ENCODE results near the gene OPRL1. TPM values are rescaled to one million over a fixed set of nuclear protein-coding genes. Genes with fewer than 3 reads are reported as not detected.

OPRL1 gene
- total RNA-seq, 1 experiment from 2014 or later, result 0.59 TPM

DNA sequence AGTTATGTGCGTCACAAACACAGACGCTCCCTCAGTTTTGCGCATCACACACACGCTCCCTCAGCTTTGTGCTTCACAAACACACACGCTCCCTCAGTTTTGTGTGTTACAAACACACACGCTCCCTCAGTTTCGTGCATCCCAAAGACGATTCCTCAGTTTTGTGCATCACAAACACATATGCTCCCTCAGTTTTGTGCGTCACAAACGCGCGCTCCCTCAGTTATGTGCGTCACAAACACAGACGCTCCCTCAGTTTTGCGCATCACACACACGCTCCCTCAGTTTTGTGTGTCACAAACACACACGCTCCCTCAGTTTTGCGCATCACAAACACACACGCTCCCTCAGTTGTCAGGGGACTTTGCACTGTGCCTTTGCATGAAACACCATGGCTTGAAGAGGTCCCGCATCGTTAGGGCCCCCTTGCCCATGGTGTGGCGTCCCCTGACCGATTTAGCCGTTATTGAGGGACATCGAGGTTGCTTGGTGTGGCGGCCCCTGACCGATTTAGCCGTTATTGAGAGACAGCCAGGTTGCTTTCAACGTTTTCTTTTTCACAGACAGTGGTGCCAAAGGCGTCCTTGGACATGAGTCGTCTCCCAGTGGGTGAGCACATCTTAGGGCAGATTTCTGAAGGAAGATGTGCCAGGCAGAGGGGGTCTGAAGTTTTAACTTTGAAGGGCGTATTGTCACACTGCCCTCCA is 56.3 kb downstream of the OPRL1 start:
- peaks cover 7% of the 10 kb centered on the region for H3K4me1 Mint-ChIP-seq (ENCODE audit: low read depth, unreplicated experiment)
- no peaks in the 10 kb centered on the region for H3K9me3 Mint-ChIP-seq (ENCODE audit: unreplicated experiment)
- BruUV-seq (replicated peaks), result no TSS peak
- CTCF ChIA-PET, result no interaction called here
- no peak overlapping the region for H3K27ac Mint-ChIP-seq (ENCODE audit: unreplicated experiment)
- no peaks in the 10 kb centered on the region for H3K36me3 Mint-ChIP-seq (ENCODE audit: insufficient read depth, unreplicated experiment)
- POLR2A ChIA-PET, result no interaction called here
- TF ChIP-seq, protein P1, sequence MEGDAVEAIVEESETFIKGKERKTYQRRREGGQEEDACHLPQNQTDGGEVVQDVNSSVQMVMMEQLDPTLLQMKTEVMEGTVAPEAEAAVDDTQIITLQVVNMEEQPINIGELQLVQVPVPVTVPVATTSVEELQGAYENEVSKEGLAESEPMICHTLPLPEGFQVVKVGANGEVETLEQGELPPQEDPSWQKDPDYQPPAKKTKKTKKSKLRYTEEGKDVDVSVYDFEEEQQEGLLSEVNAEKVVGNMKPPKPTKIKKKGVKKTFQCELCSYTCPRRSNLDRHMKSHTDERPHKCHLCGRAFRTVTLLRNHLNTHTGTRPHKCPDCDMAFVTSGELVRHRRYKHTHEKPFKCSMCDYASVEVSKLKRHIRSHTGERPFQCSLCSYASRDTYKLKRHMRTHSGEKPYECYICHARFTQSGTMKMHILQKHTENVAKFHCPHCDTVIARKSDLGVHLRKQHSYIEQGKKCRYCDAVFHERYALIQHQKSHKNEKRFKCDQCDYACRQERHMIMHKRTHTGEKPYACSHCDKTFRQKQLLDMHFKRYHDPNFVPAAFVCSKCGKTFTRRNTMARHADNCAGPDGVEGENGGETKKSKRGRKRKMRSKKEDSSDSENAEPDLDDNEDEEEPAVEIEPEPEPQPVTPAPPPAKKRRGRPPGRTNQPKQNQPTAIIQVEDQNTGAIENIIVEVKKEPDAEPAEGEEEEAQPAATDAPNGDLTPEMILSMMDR (IDR thresholded peaks at IDR 0.05; ENCODE audit: insufficient read depth in 1 of 2, low read depth in 1 of 2, low read length in 1 of 2, severe bottlenecking in 1 of 2, unreplicated experiment in 1 of 2), result no peak
- Histone ChIP-seq H3K4me3 (ENCODE audit: low read depth, low read length) (no peak overlapping the region), H3K27me3 (replicated peaks; ENCODE audit: control insufficient read depth, insufficient read depth, low read length) (no peaks in the 10 kb centered on the region), H3K36me3 (ENCODE audit: control insufficient read depth, insufficient read depth, low read length) (no peaks in the 10 kb centered on the region), H3K9me3 (no peaks in the 10 kb centered on the region; the same call in 1 of the 2 replicates), H3K4me1 (no peaks in the 10 kb centered on the region)
- intact Hi-C loops (cut with micrococcal nuclease; ENCODE audit: unreplicated experiment), result no loop called here
- H3K4me3 Mint-ChIP-seq (ENCODE audit: unreplicated experiment), result no peak overlapping the region
- H3K27me3 Mint-ChIP-seq (ENCODE audit: insufficient read depth, unreplicated experiment), result peaks cover 14% of the 10 kb centered on the region
- peak in 1 of 2 experiments; percentile 30 for DNase-seq

DNA sequence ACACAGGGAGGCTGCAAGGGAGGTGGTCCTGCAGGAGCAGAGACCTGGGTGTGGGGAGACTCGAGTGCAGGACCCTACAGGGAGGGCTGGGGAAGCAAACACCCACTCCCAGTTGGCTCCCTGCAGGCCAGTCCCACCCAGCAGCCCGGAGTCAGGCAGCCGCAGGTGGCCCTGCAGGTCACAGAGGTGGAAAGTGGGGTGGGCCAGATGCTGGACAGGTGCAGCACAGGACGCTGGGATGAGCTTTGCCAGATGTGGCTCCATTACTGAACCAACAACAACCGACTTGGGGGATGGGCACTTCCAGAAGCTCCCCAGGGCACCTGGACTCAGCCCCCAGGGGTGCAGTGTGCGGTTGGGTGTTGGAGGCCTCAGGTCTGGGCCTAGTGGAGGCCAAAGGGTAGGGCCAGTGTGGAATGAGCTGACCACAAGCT is 57.7 kb downstream of the OPRL1 start:
- peaks cover 17% of the 10 kb centered on the region for H3K27me3 Mint-ChIP-seq (ENCODE audit: insufficient read depth, unreplicated experiment)
- Histone ChIP-seq H3K36me3 (ENCODE audit: control insufficient read depth, insufficient read depth, low read length) (no peaks in the 10 kb centered on the region), H3K9me3 (no peaks in the 10 kb centered on the region; the same call in 1 of the 2 replicates), H3K4me3 (ENCODE audit: low read depth, low read length) (no peak overlapping the region), H3K4me1 (no peaks in the 10 kb centered on the region), H3K27me3 (replicated peaks; ENCODE audit: control insufficient read depth, insufficient read depth, low read length) (no peaks in the 10 kb centered on the region)
- H3K4me1 Mint-ChIP-seq (ENCODE audit: low read depth, unreplicated experiment), result peaks cover 7% of the 10 kb centered on the region
- H3K27ac Mint-ChIP-seq (ENCODE audit: unreplicated experiment), result no peak overlapping the region
- ChIA-PET POLR2A (no interaction called here), CTCF (interaction anchor here (0.6 to 1.2 kb wide), 2 partner anchors 17 to 54 kb away, joined by 3 to 4 read pairs; no protein-coding TSS in a partner anchor)
- BruUV-seq (replicated peaks), result no TSS peak
- DNase-seq, result peak in 1 of 2 experiments; percentile 46
- H3K36me3 Mint-ChIP-seq (ENCODE audit: insufficient read depth, unreplicated experiment), result no peaks in the 10 kb centered on the region
- H3K9me3 Mint-ChIP-seq (ENCODE audit: unreplicated experiment), result no peaks in the 10 kb centered on the region
- intact Hi-C loops (cut with micrococcal nuclease; ENCODE audit: unreplicated experiment), result no loop called here
- H3K4me3 Mint-ChIP-seq (ENCODE audit: unreplicated experiment), result no peak overlapping the region
- TF ChIP-seq, protein P1 (IDR thresholded peaks at IDR 0.05; ENCODE audit: insufficient read depth in 1 of 2, low read depth in 1 of 2, low read length in 1 of 2, severe bottlenecking in 1 of 2, unreplicated experiment in 1 of 2), result no peak

DNA sequence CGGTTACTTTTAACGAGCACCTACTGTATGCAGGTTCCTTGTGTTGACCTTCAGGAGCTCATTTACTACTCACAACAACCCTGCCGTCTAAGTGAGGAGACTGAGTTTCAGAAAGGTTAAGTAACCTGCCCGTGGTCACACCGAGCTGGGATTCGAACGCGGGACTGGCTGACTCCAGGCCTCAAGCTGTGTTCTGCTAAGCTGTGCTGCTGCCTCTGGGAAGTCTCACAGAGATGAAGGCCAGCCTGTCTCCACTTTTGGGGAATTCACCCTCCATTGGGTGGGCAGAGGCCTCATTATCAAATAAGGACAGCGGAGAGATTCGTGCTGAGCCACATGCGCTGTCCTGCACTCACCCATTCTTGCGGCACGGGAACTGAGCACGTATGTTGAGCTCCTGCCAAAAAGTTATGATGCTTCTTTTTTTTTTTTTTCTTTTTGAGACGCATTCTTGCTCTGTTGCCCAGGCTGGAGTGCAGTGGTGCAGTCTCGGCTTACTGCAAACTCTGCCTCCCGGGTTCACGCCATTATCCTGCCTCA is 58.5 kb downstream of the OPRL1 start:
- CTCF ChIA-PET, result interaction anchor here (1.2 kb wide), 1 partner anchor 55 kb away, joined by 3 read pairs; no protein-coding TSS in a partner anchor

More for the DNA sequence above, 58.5 kb downstream of the OPRL1 start:
- no peaks in the 10 kb centered on the region; the same call in 1 of the 2 replicates for H3K27me3 ChIP-seq (replicated peaks; ENCODE audit: control insufficient read depth, insufficient read depth, low read length)
- BruUV-seq (replicated peaks), result no TSS peak
- H3K4me3 ChIP-seq (ENCODE audit: low read depth, low read length), result no peak overlapping the region
- no peaks in the 10 kb centered on the region for H3K4me1 ChIP-seq
- H3K27me3 Mint-ChIP-seq (ENCODE audit: insufficient read depth, unreplicated experiment), result peaks cover 22% of the 10 kb centered on the region
- peaks cover 7% of the 10 kb centered on the region for H3K4me1 Mint-ChIP-seq (ENCODE audit: low read depth, unreplicated experiment)
- H3K27ac Mint-ChIP-seq (ENCODE audit: unreplicated experiment), result no peak overlapping the region
- no peaks in the 10 kb centered on the region; the same call in 1 of the 2 replicates for H3K9me3 ChIP-seq
- POLR2A ChIA-PET, result no interaction called here
- intact Hi-C loops (cut with micrococcal nuclease; ENCODE audit: unreplicated experiment), result no loop called here
- TF ChIP-seq, protein P1 (IDR thresholded peaks at IDR 0.05; ENCODE audit: insufficient read depth in 1 of 2, low read depth in 1 of 2, low read length in 1 of 2, severe bottlenecking in 1 of 2, unreplicated experiment in 1 of 2), result no peak
- no peaks in the 10 kb centered on the region for H3K36me3 Mint-ChIP-seq (ENCODE audit: insufficient read depth, unreplicated experiment)
- no peaks in the 10 kb centered on the region for H3K36me3 ChIP-seq (ENCODE audit: control insufficient read depth, insufficient read depth, low read length)
- H3K9me3 Mint-ChIP-seq (ENCODE audit: unreplicated experiment), result no peaks in the 10 kb centered on the region
- no peak overlapping the region for H3K4me3 Mint-ChIP-seq (ENCODE audit: unreplicated experiment)
- peak in 1 of 2 experiments; percentile 29 for DNase-seq

Measured in Caco-2 (cell line).